HEK293T (cell line): ENCODE results near the gene TAP2.

Source experiments
- ARNT ChIP-seq: fragments of 450-650 bp; IDR thresholded peaks from 2 replicates; pipeline ENCODE4 v1.6.1; 2017; ENCODE audit warnings: mild to moderate bottlenecking
- BHLHE40 ChIP-seq: fragments of 450-650 bp; IDR thresholded peaks from 2 replicates; pipeline ENCODE4 v1.6.1; 2016; ENCODE audit warnings: mild to moderate bottlenecking, moderate library complexity, borderline replicate concordance
- FOXK2 ChIP-seq: fragments of 450-650 bp; IDR thresholded peaks from 2 replicates; pipeline ENCODE4 v1.6.1; 2016; ENCODE audit warnings: mild to moderate bottlenecking
- PKNOX1 ChIP-seq: fragments of 450-650 bp; IDR thresholded peaks from 2 replicates; pipeline ENCODE4 v1.6.1; 2016
- TARDBP ChIP-seq: fragments of 450-650 bp; IDR thresholded peaks from 2 replicates; pipeline ENCODE4 v1.6.1; 2016

- no peak for TF ChIP-seq ARNT
- TF ChIP-seq FOXK2 = no peak
- TF ChIP-seq PKNOX1 = no peak
- TF ChIP-seq BHLHE40 = no peak
- TF ChIP-seq TARDBP = no peak
Measured at GRCh38 chr6:32845384-32845884, 6.9 kb upstream of the TAP2 start.
